ENCODE results near the gene ZNF205.

The ZNF205 gene

DNA sequence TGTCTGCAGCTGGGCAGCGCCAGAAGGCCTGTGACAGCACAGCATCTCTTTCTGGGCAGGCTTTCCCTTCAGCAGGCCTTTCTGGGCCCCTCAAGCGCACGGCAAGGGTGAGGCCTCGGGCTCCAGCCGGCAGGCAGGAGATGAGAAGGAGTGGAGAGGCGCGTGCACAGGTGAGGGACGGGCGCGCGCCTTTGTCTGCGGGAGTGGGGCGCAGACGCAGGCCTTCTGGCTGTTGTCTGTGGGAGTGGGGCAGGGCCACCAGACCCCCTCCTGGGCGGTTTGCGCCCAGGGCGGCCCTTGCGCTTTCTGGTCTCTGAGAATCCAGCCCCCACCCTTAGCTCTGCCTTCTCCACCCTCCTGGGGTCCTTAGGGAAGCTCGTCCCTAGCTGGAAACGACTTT is 6.5 kb downstream of the ZNF205 start:
- H3K27me3 ChIP-seq: peaks cover 11% of the 10 kb centered on the region
- TF ChIP-seq, protein P1, sequence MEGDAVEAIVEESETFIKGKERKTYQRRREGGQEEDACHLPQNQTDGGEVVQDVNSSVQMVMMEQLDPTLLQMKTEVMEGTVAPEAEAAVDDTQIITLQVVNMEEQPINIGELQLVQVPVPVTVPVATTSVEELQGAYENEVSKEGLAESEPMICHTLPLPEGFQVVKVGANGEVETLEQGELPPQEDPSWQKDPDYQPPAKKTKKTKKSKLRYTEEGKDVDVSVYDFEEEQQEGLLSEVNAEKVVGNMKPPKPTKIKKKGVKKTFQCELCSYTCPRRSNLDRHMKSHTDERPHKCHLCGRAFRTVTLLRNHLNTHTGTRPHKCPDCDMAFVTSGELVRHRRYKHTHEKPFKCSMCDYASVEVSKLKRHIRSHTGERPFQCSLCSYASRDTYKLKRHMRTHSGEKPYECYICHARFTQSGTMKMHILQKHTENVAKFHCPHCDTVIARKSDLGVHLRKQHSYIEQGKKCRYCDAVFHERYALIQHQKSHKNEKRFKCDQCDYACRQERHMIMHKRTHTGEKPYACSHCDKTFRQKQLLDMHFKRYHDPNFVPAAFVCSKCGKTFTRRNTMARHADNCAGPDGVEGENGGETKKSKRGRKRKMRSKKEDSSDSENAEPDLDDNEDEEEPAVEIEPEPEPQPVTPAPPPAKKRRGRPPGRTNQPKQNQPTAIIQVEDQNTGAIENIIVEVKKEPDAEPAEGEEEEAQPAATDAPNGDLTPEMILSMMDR (IDR thresholded peaks at IDR 0.05): no peak
- H3K36me3 ChIP-seq: no peaks in the 10 kb centered on the region

DNA sequence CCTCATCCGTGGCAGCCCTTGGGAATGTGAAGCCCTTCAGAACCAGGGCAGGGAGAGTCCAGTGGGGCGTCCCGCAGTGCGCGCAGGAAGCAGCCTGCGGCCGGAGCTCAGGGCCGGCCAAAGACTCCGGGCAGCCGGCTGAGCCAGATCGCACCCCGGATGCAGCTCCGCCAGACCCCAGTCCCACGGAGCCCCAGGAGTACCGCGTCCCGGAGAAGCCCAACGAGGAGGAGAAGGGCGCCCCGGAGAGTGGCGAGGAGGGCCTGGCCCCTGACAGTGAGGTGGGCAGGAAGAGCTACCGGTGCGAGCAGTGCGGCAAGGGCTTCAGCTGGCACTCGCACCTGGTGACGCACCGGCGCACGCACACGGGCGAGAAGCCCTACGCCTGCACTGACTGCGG is 6.9 kb downstream of the ZNF205 start:
- Histone ChIP-seq H3K36me3 (no peaks in the 10 kb centered on the region), H3K4me1 (ENCODE audit: control insufficient read depth in 1 of 2, insufficient read depth in 1 of 2, low read depth in 1 of 2, low read length in 1 of 2) (peaks cover 7 to 8% of the 10 kb centered on the region in 2 experiments), H3K27me3 (peaks cover 7% of the 10 kb centered on the region), H3K27ac (no peak overlapping the region), H3K4me3 (ENCODE audit: low read depth in 1 of 2, low read length in 1 of 2) (no peak overlapping the region), H3K9me3 (no peaks in the 10 kb centered on the region)
- TF ChIP-seq, protein P1 (IDR thresholded peaks at IDR 0.05): no peak

More for the DNA sequence above, 6.5 kb downstream of the ZNF205 start:
- H3K9me3 ChIP-seq: no peaks in the 10 kb centered on the region
- no peak overlapping the region for H3K4me3 ChIP-seq (ENCODE audit: low read depth in 1 of 2, low read length in 1 of 2)
- peaks cover 5% of the 10 kb centered on the region in 2 experiments for H3K4me1 ChIP-seq (ENCODE audit: control insufficient read depth in 1 of 2, insufficient read depth in 1 of 2, low read depth in 1 of 2, low read length in 1 of 2)
- H3K27ac ChIP-seq: no peak overlapping the region

DNA sequence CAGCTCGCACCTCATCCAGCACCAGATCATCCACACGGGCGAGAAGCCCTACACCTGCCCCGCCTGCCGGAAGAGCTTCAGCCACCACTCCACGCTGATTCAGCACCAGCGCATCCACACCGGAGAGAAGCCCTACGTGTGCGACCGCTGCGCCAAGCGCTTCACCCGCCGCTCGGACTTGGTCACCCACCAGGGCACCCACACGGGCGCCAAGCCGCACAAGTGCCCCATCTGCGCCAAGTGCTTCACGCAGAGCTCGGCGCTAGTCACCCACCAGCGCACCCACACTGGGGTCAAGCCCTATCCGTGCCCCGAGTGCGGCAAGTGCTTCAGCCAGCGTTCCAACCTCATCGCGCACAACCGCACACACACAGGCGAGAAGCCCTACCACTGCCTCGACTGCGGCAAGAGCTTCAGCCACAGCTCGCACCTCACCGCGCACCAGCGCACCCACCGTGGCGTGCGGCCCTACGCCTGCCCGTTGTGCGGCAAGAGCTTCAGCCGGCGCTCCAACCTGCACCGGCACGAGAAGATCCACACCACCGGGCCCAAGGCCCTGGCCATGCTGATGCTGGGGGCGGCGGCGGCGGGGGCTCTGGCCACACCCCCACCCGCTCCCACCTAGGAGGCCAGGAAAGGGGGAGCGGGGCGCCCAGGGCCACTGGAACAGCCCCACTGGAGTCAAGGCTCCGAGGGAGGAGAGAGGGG is 7.5 kb downstream of the ZNF205 start:
- Histone ChIP-seq H3K4me1 (ENCODE audit: control insufficient read depth in 1 of 2, insufficient read depth in 1 of 2, low read depth in 1 of 2, low read length in 1 of 2) (peaks cover 12 to 13% of the 10 kb centered on the region in 2 experiments), H3K27me3 (peaks cover 7% of the 10 kb centered on the region), H3K4me3 (ENCODE audit: low read depth in 1 of 2, low read length in 1 of 2) (no peak overlapping the region), H3K36me3 (no peaks in the 10 kb centered on the region), H3K9me3 (no peaks in the 10 kb centered on the region), H3K27ac (no peak overlapping the region)
- TF ChIP-seq, protein P1 (IDR thresholded peaks at IDR 0.05): no peak

DNA sequence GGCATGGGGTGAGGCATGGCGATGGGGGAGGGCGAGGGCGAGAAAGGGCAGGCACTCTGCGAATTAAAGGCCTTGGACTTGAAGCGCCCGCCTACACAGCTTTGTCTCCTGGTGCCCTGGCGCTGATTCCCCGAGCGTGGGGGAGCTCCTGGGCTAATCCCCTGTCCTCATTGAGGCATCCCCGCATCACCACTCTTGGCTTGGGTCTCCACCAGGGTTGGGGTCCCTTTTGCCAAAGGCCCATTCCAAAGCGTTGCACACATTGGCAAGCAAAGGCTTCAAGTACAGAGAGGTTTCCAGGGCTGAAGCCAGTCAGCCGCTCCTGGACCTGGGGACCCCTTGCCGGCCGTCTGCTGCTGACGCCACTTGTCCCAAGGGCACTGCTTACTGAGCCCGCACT is 8.0 kb downstream of the ZNF205 start:
- Histone ChIP-seq H3K27me3 (peaks cover 7% of the 10 kb centered on the region), H3K9me3 (no peaks in the 10 kb centered on the region), H3K27ac (no peak overlapping the region), H3K36me3 (no peaks in the 10 kb centered on the region), H3K4me1 (ENCODE audit: control insufficient read depth in 1 of 2, insufficient read depth in 1 of 2, low read depth in 1 of 2, low read length in 1 of 2) (peaks cover 18 to 19% of the 10 kb centered on the region in 2 experiments), H3K4me3 (ENCODE audit: low read depth in 1 of 2, low read length in 1 of 2) (no peak overlapping the region)
- TF ChIP-seq, protein P1 (IDR thresholded peaks at IDR 0.05): no peak

DNA sequence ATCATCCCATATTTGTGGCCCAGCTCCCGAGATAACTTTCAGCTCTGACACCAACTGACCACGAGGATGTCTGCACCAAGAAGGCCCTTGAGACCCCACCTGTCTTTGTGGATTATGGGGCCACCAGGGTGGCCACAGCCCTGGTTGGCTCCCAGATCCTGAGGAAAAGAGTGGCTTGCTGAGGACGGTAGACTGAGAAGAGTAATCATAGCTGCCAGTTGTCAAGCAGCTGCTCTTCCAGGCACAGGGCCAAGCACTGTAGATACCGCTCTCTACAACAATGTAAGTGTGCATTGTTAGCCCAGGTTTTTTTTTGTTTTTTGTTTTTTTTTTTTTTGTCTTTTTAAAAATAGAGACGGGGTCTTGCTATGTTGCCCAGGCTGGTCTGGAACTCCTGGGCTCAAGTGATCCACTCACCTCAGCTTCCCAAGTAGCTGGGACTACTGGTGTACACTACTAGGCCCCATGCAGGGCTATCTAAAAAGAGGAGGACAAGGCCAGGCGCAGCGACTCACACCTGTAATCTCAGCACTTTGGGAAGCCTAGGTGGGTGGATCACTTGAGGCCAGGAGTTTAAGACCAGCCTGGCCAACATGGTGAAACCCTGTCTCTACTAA is 9.6 kb downstream of the ZNF205 start:
- Histone ChIP-seq H3K4me3 (ENCODE audit: low read depth in 1 of 2, low read length in 1 of 2) (no peak overlapping the region), H3K9me3 (no peaks in the 10 kb centered on the region), H3K36me3 (no peaks in the 10 kb centered on the region), H3K27me3 (peaks cover 7% of the 10 kb centered on the region), H3K27ac (no peak overlapping the region), H3K4me1 (ENCODE audit: control insufficient read depth in 1 of 2, insufficient read depth in 1 of 2, low read depth in 1 of 2, low read length in 1 of 2) (peaks cover 18 to 21% of the 10 kb centered on the region in 2 experiments)
- TF ChIP-seq, protein P1 (IDR thresholded peaks at IDR 0.05): no peak

Measured in neutrophil (primary cell).